Liver (tissue), 9 donors: Measurements from ENCODE around the gene TNFAIP8. TPM values are rescaled to one million over a fixed set of nuclear protein-coding genes. Genes with fewer than 3 reads are reported as not detected.

Experiments used
- DNase-seq: peaks from one replicate; pipeline ENCODE4 v3.0.0-alpha.2; 2017; ENCODE audit warnings: low spot score
- H3K27ac ChIP-seq, 2 donors: one replicate each; pipeline ENCODE4 v1.7.0; 2013; ENCODE audit warnings: inconsistent platforms in 2 of 2, low read length in 2 of 2, control low read depth in 1 of 2, low read depth in 1 of 2, mild to moderate bottlenecking in 1 of 2
- H3K27me3 ChIP-seq, 4 donors: one replicate each; pipeline versions ENCODE4 v1.6.1 to v1.7.0; 2013; ENCODE audit warnings: low read length in 3 of 4, inconsistent platforms in 1 of 4, mild to moderate bottlenecking in 1 of 4, moderate library complexity in 1 of 4; ENCODE audit not compliant: control insufficient read depth in 4 of 4, insufficient read depth in 4 of 4
- H3K36me3 ChIP-seq, 4 donors: one replicate each; pipeline versions ENCODE4 v1.6.1 to v1.7.0; 2013; ENCODE audit warnings: low read length in 3 of 4, mild to moderate bottlenecking in 3 of 4, low read depth in 1 of 4, moderate library complexity in 1 of 4; ENCODE audit not compliant: control insufficient read depth in 4 of 4, insufficient read depth in 3 of 4
- H3K4me1 ChIP-seq, 4 donors: one replicate each; pipeline versions ENCODE4 v1.6.1 to v1.7.0; 2013; ENCODE audit warnings: low read length in 3 of 4, mild to moderate bottlenecking in 3 of 4, moderate library complexity in 1 of 4; ENCODE audit not compliant: control insufficient read depth in 4 of 4, insufficient read depth in 4 of 4
- H3K4me3 ChIP-seq, 3 donors: one replicate each; pipeline versions ENCODE4 v1.6.1 to v1.7.0; 2013; ENCODE audit warnings: low read length in 3 of 3, control low read depth in 1 of 3, low read depth in 1 of 3, mild to moderate bottlenecking in 1 of 3
- H3K9ac ChIP-seq, 2 donors: one replicate each; pipeline ENCODE4 v1.7.0; 2013; ENCODE audit warnings: low read length in 2 of 2, mild to moderate bottlenecking in 2 of 2, moderate library complexity in 2 of 2, control low read depth in 1 of 2, low read depth in 1 of 2
- H3K9me3 ChIP-seq, 4 donors: one replicate each; pipeline versions ENCODE4 v1.6.1 to v1.7.0; 2013; ENCODE audit warnings: low read length in 3 of 4; ENCODE audit not compliant: control insufficient read depth in 4 of 4
- EGR1 ChIP-seq, 2 donors: IDR thresholded peaks; 2 replicates each; pipeline ENCODE4 v1.6.1; 2016 to 2018; ENCODE audit warnings: antibody characterized with exemption in 2 of 2, low read depth in 2 of 2
- FOXA1 ChIP-seq: IDR thresholded peaks from 2 replicates; pipeline ENCODE4 v1.6.1; 2016; ENCODE audit warnings: antibody characterized with exemption
- FOXA2 ChIP-seq: IDR thresholded peaks from 2 replicates; pipeline ENCODE4 v1.6.1; 2016; ENCODE audit warnings: antibody characterized with exemption
- GABPA ChIP-seq, 2 donors: IDR thresholded peaks in 1 of 2; conservative IDR thresholded peaks in 1 of 2; 2 replicates each; pipeline ENCODE4 v1.6.1; 2016; ENCODE audit warnings: antibody characterized with exemption in 2 of 2, mild to moderate bottlenecking in 1 of 2, moderate library complexity in 1 of 2
- HNF4A ChIP-seq, 2 donors: conservative IDR thresholded peaks; 2 replicates each; pipeline ENCODE4 v1.6.1; 2016; ENCODE audit warnings: antibody characterized with exemption in 2 of 2, mild to moderate bottlenecking in 2 of 2
- HNF4G ChIP-seq: IDR thresholded peaks from 2 replicates; pipeline ENCODE4 v1.6.1; 2016; ENCODE audit warnings: antibody characterized with exemption
- JUND ChIP-seq, 2 donors: IDR thresholded peaks; 2 replicates each; pipeline ENCODE4 v1.6.1; 2016; ENCODE audit warnings: antibody characterized with exemption in 2 of 2
- NR2F2 ChIP-seq: IDR thresholded peaks from 2 replicates; pipeline ENCODE4 v1.6.1; 2016; ENCODE audit warnings: antibody characterized with exemption
- RAD21 ChIP-seq, 2 donors: IDR thresholded peaks; 2 replicates each; pipeline ENCODE4 v1.6.1; 2016; ENCODE audit warnings: antibody characterized with exemption in 2 of 2, mild to moderate bottlenecking in 2 of 2
- RXRA ChIP-seq, 2 donors: IDR thresholded peaks; 2 replicates each; pipeline ENCODE4 v1.6.1; 2017 to 2018; ENCODE audit warnings: antibody characterized with exemption in 2 of 2, mild to moderate bottlenecking in 1 of 2
- SP1 ChIP-seq: IDR thresholded peaks from 2 replicates; pipeline ENCODE4 v1.6.1; 2018; ENCODE audit warnings: antibody characterized with exemption, mild to moderate bottlenecking
- TAF1 ChIP-seq: conservative IDR thresholded peaks from 2 replicates; pipeline ENCODE4 v1.6.1; 2016; ENCODE audit warnings: antibody characterized with exemption, mild to moderate bottlenecking
- YY1 ChIP-seq: IDR thresholded peaks from 2 replicates; pipeline ENCODE4 v1.6.1; 2016; ENCODE audit warnings: antibody characterized with exemption, mild to moderate bottlenecking
- ZBTB33 ChIP-seq: IDR thresholded peaks from 2 replicates; pipeline ENCODE4 v1.6.1; 2016; ENCODE audit warnings: antibody characterized with exemption
- WGBS: extraction: QIAGEN DNeasy Blood & Tissue Kit; methylation state at CpG from one replicate; pipeline ENCODE4 v1.1.7; 2013; 5-methylcytosine and 5-hydroxymethylcytosine counted together
- polyA plus RNA-seq, 2 donors: library from polyadenylated mRNA; stranded (reverse) in 1 of 2; unstranded in 1 of 2; fragments of 200-250 nt in 1 of 2; fragments of >200 nt in 1 of 2; fragmentation: Nextera tagmentation in 1 of 2; extraction: Ambion mirVana in 1 of 2; gene quantifications; one replicate each; pipeline versions ENCODE4 v1.2.1 to v1.2.3, GENCODE V29; 2013 to 2015
- total RNA-seq, 2 donors: library from RNA; depleted of rRNA; stranded (reverse); fragments of >200 nt; gene quantifications; one replicate each; pipeline ENCODE4 v1.2.3, GENCODE V29; 2014
- TF ChIP-seq, protein P1 (sequence below): IDR thresholded peaks from 2 replicates; pipeline ENCODE4 v1.6.1; 2016; ENCODE audit warnings: antibody characterized with exemption
- TF ChIP-seq, protein P2 (sequence below): IDR thresholded peaks from 2 replicates; pipeline ENCODE4 v1.6.1; 2016; ENCODE audit warnings: antibody characterized with exemption
- TF ChIP-seq, protein P3 (sequence below): fragments of 150-350 bp; IDR thresholded peaks from 2 replicates; pipeline ENCODE4 v1.5.1; 2017; ENCODE audit warnings: improper control_type of control experiment, low read depth, low read length; ENCODE audit not compliant: missing input control
- TF ChIP-seq, protein P4 (sequence below): IDR thresholded peaks from 2 replicates; pipeline ENCODE4 v1.6.1; 2016; ENCODE audit warnings: antibody characterized with exemption, mild to moderate bottlenecking
- donor health status: healthy.
- donor health status: healthy.
- donor health status: healthy.
- donor health status: healthy.
- donor health status: healthy.

Gene TNFAIP8
- total and polyA plus RNA-seq, 4 donors = 2.6 to 28.6 (median 4.4) TPM

DNA sequence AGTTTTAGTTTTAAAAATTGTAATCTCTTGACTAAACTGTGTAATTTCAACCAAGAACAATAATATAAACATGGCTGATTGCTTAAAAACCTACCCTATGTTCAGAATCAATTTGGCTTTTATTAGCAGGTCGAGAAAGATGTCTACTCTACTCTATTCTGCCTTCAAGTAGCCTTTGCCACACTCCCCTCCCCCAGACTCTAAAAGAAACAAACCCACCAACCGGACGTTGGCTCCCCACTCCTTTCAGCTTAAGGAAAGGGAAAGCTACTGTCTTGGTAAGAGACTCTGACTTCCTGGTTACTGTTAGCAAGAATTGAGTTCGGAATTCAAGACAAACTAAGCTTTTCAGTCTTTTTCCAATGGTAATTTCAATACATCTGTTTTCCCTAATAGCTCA, 46.7 kb downstream of the TNFAIP8 start (continued):
- TF ChIP-seq GABPA (IDR thresholded peaks at IDR 0.05 in 1 of 2, conservative IDR thresholded peaks at IDR 0.05 in 1 of 2) (no peak), HNF4A (conservative IDR thresholded peaks at IDR 0.05) (no peak), TAF1 (no peak), EGR1 (IDR thresholded peaks at IDR 0.05; ENCODE audit: low read depth in 2 of 2) (no peak), RAD21 (IDR thresholded peaks at IDR 0.05) (no peak), JUND (IDR thresholded peaks at IDR 0.05) (no peak), HNF4G (no peak), NR2F2 (no peak), SP1 (no peak)
- TF ChIP-seq, protein P1, sequence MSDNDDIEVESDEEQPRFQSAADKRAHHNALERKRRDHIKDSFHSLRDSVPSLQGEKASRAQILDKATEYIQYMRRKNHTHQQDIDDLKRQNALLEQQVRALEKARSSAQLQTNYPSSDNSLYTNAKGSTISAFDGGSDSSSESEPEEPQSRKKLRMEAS = no peak

DNA sequence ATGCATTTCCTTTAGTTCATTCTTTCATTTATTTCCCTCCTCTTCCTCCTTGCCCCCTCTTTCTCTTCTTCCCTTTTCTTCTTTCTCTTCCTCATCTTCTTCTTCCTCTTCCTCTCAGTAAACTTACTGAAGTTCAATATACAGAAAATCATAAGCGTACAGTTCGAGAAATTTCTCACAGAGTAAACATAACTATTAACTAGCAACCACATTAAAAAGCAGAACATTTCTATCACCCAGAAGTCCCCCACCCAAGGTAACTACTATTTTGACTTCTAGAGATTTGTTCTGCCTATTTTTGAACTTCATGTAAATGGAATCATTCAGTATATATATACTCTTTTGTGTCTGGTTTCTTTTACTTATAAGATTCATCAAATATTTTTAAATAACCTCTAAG, 48.2 kb downstream of the TNFAIP8 start:
- WGBS = 87% methylated on average over 2 of the region's 2 CpGs
- TF ChIP-seq SP1 (no peak), RAD21 (IDR thresholded peaks at IDR 0.05) (no peak), TAF1 (no peak), FOXA1 (no peak), FOXA2 (no peak), EGR1 (IDR thresholded peaks at IDR 0.05; ENCODE audit: low read depth in 2 of 2) (no peak), HNF4G (no peak), RXRA (IDR thresholded peaks at IDR 0.05) (no peak), HNF4A (conservative IDR thresholded peaks at IDR 0.05) (no peak), GABPA (IDR thresholded peaks at IDR 0.05 in 1 of 2, conservative IDR thresholded peaks at IDR 0.05 in 1 of 2) (no peak), NR2F2 (no peak), YY1 (no peak), JUND (IDR thresholded peaks at IDR 0.05) (no peak), ZBTB33 (no peak)
- TF ChIP-seq, protein P2, sequence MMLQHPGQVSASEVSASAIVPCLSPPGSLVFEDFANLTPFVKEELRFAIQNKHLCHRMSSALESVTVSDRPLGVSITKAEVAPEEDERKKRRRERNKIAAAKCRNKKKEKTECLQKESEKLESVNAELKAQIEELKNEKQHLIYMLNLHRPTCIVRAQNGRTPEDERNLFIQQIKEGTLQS = no peak
- TF ChIP-seq, protein P3, sequence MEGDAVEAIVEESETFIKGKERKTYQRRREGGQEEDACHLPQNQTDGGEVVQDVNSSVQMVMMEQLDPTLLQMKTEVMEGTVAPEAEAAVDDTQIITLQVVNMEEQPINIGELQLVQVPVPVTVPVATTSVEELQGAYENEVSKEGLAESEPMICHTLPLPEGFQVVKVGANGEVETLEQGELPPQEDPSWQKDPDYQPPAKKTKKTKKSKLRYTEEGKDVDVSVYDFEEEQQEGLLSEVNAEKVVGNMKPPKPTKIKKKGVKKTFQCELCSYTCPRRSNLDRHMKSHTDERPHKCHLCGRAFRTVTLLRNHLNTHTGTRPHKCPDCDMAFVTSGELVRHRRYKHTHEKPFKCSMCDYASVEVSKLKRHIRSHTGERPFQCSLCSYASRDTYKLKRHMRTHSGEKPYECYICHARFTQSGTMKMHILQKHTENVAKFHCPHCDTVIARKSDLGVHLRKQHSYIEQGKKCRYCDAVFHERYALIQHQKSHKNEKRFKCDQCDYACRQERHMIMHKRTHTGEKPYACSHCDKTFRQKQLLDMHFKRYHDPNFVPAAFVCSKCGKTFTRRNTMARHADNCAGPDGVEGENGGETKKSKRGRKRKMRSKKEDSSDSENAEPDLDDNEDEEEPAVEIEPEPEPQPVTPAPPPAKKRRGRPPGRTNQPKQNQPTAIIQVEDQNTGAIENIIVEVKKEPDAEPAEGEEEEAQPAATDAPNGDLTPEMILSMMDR = no peak
- TF ChIP-seq, protein P4, sequence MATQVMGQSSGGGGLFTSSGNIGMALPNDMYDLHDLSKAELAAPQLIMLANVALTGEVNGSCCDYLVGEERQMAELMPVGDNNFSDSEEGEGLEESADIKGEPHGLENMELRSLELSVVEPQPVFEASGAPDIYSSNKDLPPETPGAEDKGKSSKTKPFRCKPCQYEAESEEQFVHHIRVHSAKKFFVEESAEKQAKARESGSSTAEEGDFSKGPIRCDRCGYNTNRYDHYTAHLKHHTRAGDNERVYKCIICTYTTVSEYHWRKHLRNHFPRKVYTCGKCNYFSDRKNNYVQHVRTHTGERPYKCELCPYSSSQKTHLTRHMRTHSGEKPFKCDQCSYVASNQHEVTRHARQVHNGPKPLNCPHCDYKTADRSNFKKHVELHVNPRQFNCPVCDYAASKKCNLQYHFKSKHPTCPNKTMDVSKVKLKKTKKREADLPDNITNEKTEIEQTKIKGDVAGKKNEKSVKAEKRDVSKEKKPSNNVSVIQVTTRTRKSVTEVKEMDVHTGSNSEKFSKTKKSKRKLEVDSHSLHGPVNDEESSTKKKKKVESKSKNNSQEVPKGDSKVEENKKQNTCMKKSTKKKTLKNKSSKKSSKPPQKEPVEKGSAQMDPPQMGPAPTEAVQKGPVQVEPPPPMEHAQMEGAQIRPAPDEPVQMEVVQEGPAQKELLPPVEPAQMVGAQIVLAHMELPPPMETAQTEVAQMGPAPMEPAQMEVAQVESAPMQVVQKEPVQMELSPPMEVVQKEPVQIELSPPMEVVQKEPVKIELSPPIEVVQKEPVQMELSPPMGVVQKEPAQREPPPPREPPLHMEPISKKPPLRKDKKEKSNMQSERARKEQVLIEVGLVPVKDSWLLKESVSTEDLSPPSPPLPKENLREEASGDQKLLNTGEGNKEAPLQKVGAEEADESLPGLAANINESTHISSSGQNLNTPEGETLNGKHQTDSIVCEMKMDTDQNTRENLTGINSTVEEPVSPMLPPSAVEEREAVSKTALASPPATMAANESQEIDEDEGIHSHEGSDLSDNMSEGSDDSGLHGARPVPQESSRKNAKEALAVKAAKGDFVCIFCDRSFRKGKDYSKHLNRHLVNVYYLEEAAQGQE = no peak
- TF ChIP-seq, protein P1 = no peak
- H3K4me1 ChIP-seq = no peaks in the 10 kb centered on the region
- H3K4me3 ChIP-seq = no peak overlapping the region
- no peak overlapping the region for H3K27ac ChIP-seq
- H3K27me3 ChIP-seq = no peaks in the 10 kb centered on the region
- no peak for DNase-seq
- H3K9ac ChIP-seq = no peak overlapping the region
- no peaks in the 10 kb centered on the region for H3K9me3 ChIP-seq
- no peaks in the 10 kb centered on the region for H3K36me3 ChIP-seq
